C4-2B (cell line): ENCODE results near the gene TUBB4A.

Source experiments
- H3K27ac ChIP-seq: fragments of 450-650 bp; 2 replicates; pipeline ENCODE4 v1.5.1; 2017
- ZFX ChIP-seq: fragments of 450-650 bp; IDR thresholded peaks from 2 replicates; pipeline ENCODE4 v1.6.1; 2017
- TF ChIP-seq, protein P1 (sequence below): fragments of 450-650 bp; conservative IDR thresholded peaks from 2 replicates; pipeline ENCODE4 v1.5.1; 2017; ENCODE audit warnings: mild to moderate bottlenecking

The TUBB4A gene

DNA sequence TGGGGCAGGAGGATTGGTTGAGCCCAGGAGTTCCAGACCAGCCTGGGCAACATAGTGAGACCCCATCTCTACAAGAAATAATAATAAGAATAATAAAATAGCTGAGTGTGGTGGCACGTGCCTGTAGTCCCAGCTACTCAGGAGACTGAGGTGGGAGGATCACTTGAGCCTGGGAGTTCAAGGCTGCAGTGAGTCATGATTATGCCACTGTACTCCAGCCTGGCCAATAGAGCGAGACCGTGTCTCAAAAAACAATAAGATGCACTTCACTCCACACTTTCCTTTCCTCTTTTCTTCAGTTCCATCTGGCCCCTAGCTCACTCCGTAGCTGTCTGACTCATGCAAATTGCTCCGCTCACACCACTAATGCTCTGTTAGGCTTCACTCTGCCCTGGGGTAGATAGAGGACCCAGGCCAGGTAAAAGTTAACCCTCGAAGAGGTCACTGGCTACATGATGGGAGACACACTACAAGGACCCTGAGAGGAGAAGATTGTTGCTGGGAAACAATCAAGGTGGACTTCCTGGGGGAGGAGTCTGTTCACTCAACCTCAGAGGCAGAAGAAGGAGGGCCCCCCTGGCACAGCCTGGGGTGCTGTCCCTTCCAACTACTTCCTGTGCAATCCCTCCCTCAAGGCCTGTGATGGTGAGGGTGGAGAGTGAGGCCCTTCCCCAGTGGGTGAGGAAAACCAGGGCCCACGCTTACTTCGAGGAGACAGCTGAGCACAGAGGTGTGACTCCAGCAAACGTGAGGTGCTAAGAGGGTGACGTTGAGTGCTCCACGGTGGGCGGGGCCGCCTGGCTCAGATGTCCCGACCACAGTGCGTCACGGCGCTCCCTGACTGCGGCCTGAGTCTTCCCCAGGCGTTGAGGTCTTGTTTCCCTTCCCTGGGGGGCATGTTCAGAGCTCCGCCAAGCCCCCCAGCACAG lies 19.9 kb upstream of the TUBB4A start:
- TF ChIP-seq, protein P1, sequence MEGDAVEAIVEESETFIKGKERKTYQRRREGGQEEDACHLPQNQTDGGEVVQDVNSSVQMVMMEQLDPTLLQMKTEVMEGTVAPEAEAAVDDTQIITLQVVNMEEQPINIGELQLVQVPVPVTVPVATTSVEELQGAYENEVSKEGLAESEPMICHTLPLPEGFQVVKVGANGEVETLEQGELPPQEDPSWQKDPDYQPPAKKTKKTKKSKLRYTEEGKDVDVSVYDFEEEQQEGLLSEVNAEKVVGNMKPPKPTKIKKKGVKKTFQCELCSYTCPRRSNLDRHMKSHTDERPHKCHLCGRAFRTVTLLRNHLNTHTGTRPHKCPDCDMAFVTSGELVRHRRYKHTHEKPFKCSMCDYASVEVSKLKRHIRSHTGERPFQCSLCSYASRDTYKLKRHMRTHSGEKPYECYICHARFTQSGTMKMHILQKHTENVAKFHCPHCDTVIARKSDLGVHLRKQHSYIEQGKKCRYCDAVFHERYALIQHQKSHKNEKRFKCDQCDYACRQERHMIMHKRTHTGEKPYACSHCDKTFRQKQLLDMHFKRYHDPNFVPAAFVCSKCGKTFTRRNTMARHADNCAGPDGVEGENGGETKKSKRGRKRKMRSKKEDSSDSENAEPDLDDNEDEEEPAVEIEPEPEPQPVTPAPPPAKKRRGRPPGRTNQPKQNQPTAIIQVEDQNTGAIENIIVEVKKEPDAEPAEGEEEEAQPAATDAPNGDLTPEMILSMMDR, result no peak
- no peak for TF ChIP-seq ZFX
- H3K27ac ChIP-seq, result no peak overlapping the region

DNA sequence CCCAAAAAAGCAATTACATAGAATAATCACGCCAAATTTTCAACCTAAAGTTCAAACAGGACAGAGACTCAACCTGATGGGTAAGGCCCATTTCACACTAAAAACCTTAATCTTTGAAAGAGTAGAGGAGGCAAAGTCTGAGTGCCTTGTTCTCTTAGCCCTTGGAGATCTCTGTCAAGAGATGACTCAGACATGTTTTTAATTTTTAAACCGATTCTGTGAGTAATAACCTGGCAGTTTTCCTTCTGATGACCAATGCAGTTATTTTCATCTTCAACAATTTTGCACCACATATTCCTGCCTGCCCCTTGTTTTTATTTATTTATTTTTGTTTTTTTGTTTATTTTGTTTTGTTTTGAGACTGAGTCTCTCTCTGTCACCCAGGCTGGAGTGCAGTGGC lies 17.2 kb upstream of the TUBB4A start:
- no peak overlapping the region for H3K27ac ChIP-seq
- TF ChIP-seq ZFX, result no peak
- TF ChIP-seq, protein P1, result no peak

DNA sequence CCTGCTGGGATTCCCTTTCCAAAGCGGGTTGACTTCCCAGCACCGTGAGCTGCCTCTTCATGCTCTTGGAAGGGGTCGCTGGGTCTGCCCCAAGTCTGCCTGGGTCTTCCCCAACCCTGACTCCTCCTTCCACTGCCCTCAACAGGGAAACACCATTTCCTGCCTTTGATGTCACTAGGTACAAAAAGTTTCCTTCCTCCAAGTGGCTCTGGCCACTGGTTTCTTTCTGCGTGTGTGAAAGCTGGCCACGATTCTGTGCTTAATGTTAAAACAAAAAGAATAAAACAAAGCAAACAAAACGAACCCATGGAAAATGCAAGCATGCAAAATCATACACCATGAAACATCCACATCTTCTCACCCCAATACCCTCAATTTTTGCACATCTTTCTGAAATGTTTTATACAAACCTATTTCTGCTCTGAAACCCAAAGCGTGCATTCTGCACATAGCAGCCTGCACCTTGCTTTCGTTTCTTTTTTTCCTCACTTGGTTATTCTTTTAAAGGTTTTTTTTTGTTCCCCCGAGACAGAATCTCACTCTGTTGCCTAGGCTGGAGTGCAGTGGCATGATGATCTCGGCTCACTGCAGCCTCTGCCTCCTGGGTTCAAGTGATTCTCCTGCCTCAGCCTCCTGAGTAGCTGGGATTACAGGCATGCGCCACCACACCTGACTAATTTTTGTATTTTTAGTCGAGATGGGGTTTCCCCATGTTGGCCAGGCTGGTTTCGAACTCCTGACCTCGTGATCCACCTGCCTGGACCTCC lies 16.2 kb upstream of the TUBB4A start:
- H3K27ac ChIP-seq, result no peak overlapping the region

DNA sequence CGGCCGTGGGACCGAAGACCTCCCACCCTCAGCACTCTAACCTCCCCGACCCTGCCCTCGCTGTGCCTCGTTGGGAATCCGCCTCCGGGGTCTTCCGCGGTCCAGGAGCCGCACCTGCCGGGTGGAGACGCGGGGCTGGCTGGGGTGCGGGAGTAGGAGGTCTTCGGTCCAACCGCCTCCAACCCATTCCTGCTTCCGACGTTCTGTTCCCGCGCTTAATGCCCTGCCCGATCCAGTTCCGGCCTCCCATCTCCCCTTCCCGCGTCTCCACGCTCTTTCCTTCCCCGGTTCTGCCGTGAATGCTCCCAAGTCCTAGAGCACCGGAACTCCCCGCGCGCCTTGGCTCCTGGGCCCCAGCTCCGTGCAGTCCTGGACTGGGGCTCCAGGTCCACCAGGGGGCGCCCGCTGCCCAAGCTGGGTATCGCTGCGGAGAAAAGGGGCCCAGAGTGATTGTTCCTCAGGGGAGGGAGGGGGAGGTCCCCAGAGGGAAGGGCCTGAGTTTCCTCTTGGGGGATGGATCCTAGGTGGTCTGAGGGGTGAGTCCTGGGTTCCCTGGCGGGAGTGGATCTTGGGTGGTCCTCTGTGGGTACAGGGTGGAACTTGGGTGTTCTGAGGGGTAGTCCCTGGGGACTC lies 14.7 kb upstream of the TUBB4A start:
- H3K27ac ChIP-seq, result peak overlapping the region; percentile 83
- no peak for TF ChIP-seq ZFX
- TF ChIP-seq, protein P1, result peak; percentile 99

More for the DNA sequence above, 16.2 kb upstream of the TUBB4A start:
- no peak for TF ChIP-seq ZFX
- TF ChIP-seq, protein P1, result no peak

DNA sequence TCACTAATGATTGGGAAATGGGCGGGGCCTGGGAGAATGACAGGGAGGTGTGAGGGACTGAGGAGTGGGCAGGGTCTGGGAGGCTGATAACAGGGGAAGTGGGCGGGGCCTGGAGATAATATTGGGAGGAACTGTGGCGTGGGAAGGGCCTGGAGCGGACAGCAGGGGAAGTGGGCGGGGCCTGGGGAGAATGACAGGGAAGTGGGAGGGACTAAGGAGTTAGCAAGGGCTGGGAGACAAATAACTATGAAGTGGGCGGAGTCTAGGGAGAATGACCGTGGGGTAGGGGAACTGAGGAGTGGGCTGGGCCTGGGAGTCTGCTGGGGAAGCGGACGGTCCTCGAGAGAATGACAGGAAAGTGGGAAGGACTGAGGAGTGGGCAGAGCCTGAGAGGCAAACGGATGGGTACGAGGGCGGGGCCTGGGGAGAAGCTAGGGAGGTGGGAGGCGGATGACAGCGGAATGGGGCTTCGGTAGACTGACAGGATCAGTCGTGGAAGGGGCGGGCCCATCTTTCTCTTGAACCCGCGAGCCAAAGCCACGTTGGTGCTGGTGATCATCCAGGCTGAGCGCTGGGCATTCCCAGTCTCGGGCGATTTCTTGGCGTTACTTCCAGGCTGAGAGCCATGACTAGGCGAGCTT lies 14.0 kb upstream of the TUBB4A start:
- TF ChIP-seq ZFX, result no peak
- TF ChIP-seq, protein P1, result no peak
- peak overlapping the region; percentile 83 for H3K27ac ChIP-seq

DNA sequence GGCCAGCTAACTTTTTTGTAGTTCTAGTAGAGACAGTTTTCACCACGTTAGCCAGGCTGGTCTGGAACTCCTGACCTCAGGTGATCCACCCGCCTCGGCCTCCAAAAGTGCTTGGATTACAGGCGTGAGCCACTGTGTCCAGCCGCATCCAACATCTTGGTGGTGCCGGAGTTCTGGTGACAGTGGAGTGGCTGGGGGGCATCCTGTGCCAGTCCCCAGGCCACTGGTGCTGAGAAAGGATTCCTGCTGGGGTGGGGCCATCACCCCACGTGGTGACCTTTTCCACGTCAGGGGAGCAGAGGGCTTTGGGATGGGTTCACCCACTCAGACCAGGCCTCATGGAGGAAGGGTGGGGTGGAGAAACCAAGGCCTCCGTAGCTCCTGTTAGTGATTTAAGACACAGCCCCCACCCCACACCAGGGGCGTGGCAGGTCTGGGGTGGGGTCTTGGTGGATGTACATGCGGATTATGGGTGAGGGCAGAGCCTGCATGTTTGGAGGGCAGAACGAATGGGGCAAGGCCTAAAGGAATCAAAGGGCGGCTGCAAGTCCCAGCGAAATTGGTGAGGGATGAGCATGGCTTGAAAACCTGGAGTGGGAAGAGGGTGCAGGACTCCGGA lies 12.9 kb upstream of the TUBB4A start:
- no peak for TF ChIP-seq ZFX
- TF ChIP-seq, protein P1, result no peak
- H3K27ac ChIP-seq, result no peak overlapping the region
